ENCODE measurements around the gene FGF3. TPM values are rescaled to one million over a fixed set of nuclear protein-coding genes. Genes with fewer than 3 reads are reported as not detected.

Gene FGF3
- total RNA-seq, 4 donors from 2014 or later, result not detected

- TF ChIP-seq, protein P1, sequence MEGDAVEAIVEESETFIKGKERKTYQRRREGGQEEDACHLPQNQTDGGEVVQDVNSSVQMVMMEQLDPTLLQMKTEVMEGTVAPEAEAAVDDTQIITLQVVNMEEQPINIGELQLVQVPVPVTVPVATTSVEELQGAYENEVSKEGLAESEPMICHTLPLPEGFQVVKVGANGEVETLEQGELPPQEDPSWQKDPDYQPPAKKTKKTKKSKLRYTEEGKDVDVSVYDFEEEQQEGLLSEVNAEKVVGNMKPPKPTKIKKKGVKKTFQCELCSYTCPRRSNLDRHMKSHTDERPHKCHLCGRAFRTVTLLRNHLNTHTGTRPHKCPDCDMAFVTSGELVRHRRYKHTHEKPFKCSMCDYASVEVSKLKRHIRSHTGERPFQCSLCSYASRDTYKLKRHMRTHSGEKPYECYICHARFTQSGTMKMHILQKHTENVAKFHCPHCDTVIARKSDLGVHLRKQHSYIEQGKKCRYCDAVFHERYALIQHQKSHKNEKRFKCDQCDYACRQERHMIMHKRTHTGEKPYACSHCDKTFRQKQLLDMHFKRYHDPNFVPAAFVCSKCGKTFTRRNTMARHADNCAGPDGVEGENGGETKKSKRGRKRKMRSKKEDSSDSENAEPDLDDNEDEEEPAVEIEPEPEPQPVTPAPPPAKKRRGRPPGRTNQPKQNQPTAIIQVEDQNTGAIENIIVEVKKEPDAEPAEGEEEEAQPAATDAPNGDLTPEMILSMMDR (IDR thresholded peaks at IDR 0.05), result no peak
- TF ChIP-seq POLR2A (IDR thresholded peaks at IDR 0.05), result no peak
- Histone ChIP-seq H3K9me3 (no peaks in the 10 kb centered on the region), H3K36me3 (no peaks in the 10 kb centered on the region), H3K4me3 (no peak overlapping the region), H3K4me1 (no peaks in the 10 kb centered on the region), H3K27ac (no peak overlapping the region), H3K27me3 (no peaks in the 10 kb centered on the region)
- DNase-seq, result no peak
Observed at GRCh38 chr11:69810289-69811118, 8.7 kb downstream of the FGF3 start.

DNA sequence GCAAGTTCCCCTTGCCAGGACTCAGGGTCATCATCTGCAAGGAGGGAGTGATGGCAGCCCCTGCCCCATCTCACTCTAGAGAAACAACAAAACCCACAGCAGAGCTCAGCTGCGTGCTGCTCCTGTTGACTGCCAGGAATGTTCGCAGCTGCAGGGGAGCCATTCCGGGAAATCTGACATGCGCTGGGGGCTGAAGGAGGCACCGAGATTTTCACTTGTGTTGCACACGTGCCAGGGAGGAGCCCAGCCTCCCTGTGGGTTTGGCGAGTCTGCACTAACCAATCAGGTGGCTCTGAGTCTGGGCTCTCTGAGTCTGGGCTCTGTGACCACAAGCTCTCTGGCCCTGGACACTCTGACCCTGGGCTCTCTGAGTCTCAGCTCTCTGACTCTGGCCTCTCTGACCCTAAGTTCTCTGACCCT lies 10.5 kb downstream of the FGF3 start:
- H3K27me3 ChIP-seq, result no peaks in the 10 kb centered on the region
- no peak for DNase-seq
- TF ChIP-seq, protein P1 (IDR thresholded peaks at IDR 0.05), result no peak
- TF ChIP-seq POLR2A (IDR thresholded peaks at IDR 0.05), result no peak

GRCh38 chr11:69807106-69807815 lies 12.0 kb downstream of the FGF3 start:
- TF ChIP-seq, protein P1 (IDR thresholded peaks at IDR 0.05), result no peak
- no peak for TF ChIP-seq POLR2A (IDR thresholded peaks at IDR 0.05)
- H3K36me3 ChIP-seq, result no peaks in the 10 kb centered on the region
- no peaks in the 10 kb centered on the region for H3K9me3 ChIP-seq
- no peaks in the 10 kb centered on the region for H3K27me3 ChIP-seq
- no peak overlapping the region for H3K27ac ChIP-seq
- DNase-seq, result no peak
- no peak overlapping the region for H3K4me3 ChIP-seq
- no peaks in the 10 kb centered on the region for H3K4me1 ChIP-seq

More for the DNA sequence above, 10.5 kb downstream of the FGF3 start:
- no peaks in the 10 kb centered on the region for H3K9me3 ChIP-seq
- no peak overlapping the region for H3K4me3 ChIP-seq
- no peaks in the 10 kb centered on the region for H3K36me3 ChIP-seq
- H3K27ac ChIP-seq, result no peak overlapping the region
- H3K4me1 ChIP-seq, result no peaks in the 10 kb centered on the region

DNA sequence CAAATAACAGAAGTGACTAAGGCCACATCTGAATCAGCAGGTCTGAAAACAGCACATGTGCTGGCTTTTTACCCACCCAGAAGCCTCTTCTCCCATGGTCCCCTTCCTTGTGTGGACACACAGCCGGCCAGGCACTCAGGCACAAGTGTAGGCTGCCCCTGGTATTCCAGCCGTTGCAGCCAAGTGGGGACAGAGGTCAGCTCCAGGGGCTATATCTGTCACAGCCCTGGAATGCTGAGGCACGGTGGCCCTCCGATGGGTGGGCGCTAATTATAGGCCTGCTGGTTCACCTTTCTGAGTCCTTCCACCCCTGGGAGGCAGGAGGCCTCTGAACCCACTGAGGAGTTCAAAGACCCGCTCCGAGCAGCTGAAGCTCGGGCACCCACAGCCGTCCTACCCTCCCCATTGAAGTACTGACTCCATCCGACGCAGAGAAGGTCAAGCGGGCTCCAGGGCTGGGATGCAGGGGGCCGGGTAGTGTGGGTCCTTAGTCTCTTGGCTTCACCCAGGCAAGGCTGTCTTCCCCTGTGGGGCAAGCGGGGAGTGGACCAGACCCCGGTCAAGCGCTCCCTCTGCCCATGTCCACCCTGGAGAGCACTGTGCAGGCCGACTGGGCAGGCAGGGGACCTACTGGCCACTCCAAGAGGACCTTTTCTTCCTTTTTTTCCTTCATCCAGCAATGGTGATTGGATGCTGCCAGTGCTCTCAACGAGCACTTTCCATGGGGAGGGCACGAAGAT lies 14.3 kb downstream of the FGF3 start:
- TF ChIP-seq POLR2A (IDR thresholded peaks at IDR 0.05), result no peak
- Histone ChIP-seq H3K27ac (no peak overlapping the region), H3K9me3 (no peaks in the 10 kb centered on the region), H3K4me1 (no peaks in the 10 kb centered on the region), H3K36me3 (no peaks in the 10 kb centered on the region), H3K27me3 (no peaks in the 10 kb centered on the region), H3K4me3 (no peak overlapping the region)
- DNase-seq, result no peak

- no peaks in the 10 kb centered on the region for H3K9me3 ChIP-seq
- no peaks in the 10 kb centered on the region for H3K27me3 ChIP-seq
- H3K36me3 ChIP-seq, result no peaks in the 10 kb centered on the region
- no peaks in the 10 kb centered on the region for H3K4me1 ChIP-seq
- no peak overlapping the region for H3K27ac ChIP-seq
- no peak overlapping the region for H3K4me3 ChIP-seq
- no peak for DNase-seq
- TF ChIP-seq, protein P1 (IDR thresholded peaks at IDR 0.05), result no peak
- TF ChIP-seq POLR2A (IDR thresholded peaks at IDR 0.05), result no peak
Observed at GRCh38 chr11:69803604-69804218, 15.5 kb downstream of the FGF3 start.

Data from Peyer's patch (tissue), 4 donors.